PC-3 (cell line): ENCODE results near the gene DNAI4.

Experiments used
- CTCF ChIP-seq: fragments of 300-600 bp; sonication (generic); conservative IDR thresholded peaks from 2 replicates; pipeline ENCODE4 v1.5.1; 2017; ENCODE audit warnings: antibody characterized with exemption, low read depth, mild to moderate bottlenecking, low read length
- EZH2 ChIP-seq: fragments of 300-600 bp; sonication (generic); IDR thresholded peaks from one replicate; pipeline ENCODE4 v1.6.1; 2017; ENCODE audit warnings: antibody characterized with exemption, mild to moderate bottlenecking, low read length; ENCODE audit not compliant: unreplicated experiment
- EZH2phosphoT487 ChIP-seq: fragments of 300-600 bp; sonication (generic); IDR thresholded peaks from 2 replicates; pipeline ENCODE4 v1.6.1; 2018; ENCODE audit warnings: mild to moderate bottlenecking, antibody characterized with exemption, low read length, borderline replicate concordance

GRCh38 chr1:66853379-66853778, 71.3 kb downstream of the DNAI4 start:
- no peak for TF ChIP-seq CTCF
- TF ChIP-seq EZH2, result no peak
- TF ChIP-seq EZH2phosphoT487, result no peak
